B cell (primary cell): ENCODE measurements around the gene ARHGAP42. TPM values are rescaled to one million over a fixed set of nuclear protein-coding genes. Genes with fewer than 3 reads are reported as not detected.

Experiments used
- ATAC-seq: fragments of 200-7000 bp; cut with Tn5 transposase; one replicate; pipeline ENCODE4 v1.10.0; 2021; ENCODE audit warnings: low read depth, mild to moderate bottlenecking, moderate number of reproducible peaks, moderate library complexity
- CTCF ChIA-PET: fragments of 350-600 bp; sonication (Branson Sonifier 250); formaldehyde crosslinking; loops from one replicate; lab custom pipeline; 2021; ENCODE audit warnings: antibody characterized with exemption, inconsistent platforms; lab: Charles Lee
- POLR2A ChIA-PET: fragments of 350-600 bp; sonication (Branson Sonifier 250); formaldehyde crosslinking; loops from one replicate; lab custom pipeline; 2021; ENCODE audit warnings: antibody characterized with exemption; lab: Charles Lee
- DNase-seq: peaks from one replicate; pipeline ENCODE4 v3.0.0; 2013
- H2AFZ ChIP-seq: 2 replicates; pipeline ENCODE4 v1.6.1; 2012; ENCODE audit warnings: mild to moderate bottlenecking, low read depth, low read length; ENCODE audit not compliant: insufficient read depth, poor library complexity, severe bottlenecking
- H3K27ac ChIP-seq, 2 donors: 1 replicate in 1 of 2; 2 replicates in 1 of 2; pipeline ENCODE4 v1.5.1; 2012 to 2013; ENCODE audit warnings: low read length in 2 of 2, mild to moderate bottlenecking in 2 of 2, moderate library complexity in 1 of 2
- H3K27me3 ChIP-seq, 4 experiments: fragments of 200-600 bp in 1 of 4; sonication (generic) in 1 of 4; replicated peaks in 1 of 4; 1 replicate in 2 of 4; 2 replicates in 2 of 4; pipeline versions ENCODE4 v1.6.1 to v1.7.0; 2013 to 2016; ENCODE audit warnings: low read length in 3 of 4, mild to moderate bottlenecking in 2 of 4, mixed read lengths in 1 of 4, moderate library complexity in 1 of 4; ENCODE audit not compliant: insufficient read depth in 4 of 4, control insufficient read depth in 3 of 4; ENCODE audit errors: control extremely low read depth in 1 of 4
- H3K36me3 ChIP-seq, 2 experiments: replicated peaks in 1 of 2; 1 replicate in 1 of 2; 2 replicates in 1 of 2; pipeline versions ENCODE4 v1.6.1 to v1.7.1; 2013; ENCODE audit warnings: low read length in 1 of 2; ENCODE audit not compliant: insufficient read depth in 2 of 2, control insufficient read depth in 1 of 2; ENCODE audit errors: control extremely low read depth in 1 of 2, extremely low read depth in 1 of 2
- H3K4me1 ChIP-seq, 2 donors: fragments of 200-600 bp in 1 of 2; sonication (generic) in 1 of 2; 1 replicate in 1 of 2; 2 replicates in 1 of 2; pipeline versions ENCODE4 v1.5.1 to v1.6.1; 2013 to 2017; ENCODE audit warnings: low read length in 2 of 2; ENCODE audit not compliant: control insufficient read depth in 2 of 2, insufficient read depth in 2 of 2
- H3K4me2 ChIP-seq: replicated peaks from 2 replicates; pipeline ENCODE3; 2012; ENCODE audit warnings: mild to moderate bottlenecking, low read depth, low read length; ENCODE audit not compliant: poor library complexity, severe bottlenecking
- H3K4me3 ChIP-seq, 5 experiments: fragments of 200-600 bp in 1 of 5; sonication (generic) in 1 of 5; 1 replicate in 3 of 5; 2 replicates in 2 of 5; pipeline versions ENCODE4 v1.5.1 to v1.7.0; 2011 to 2016; ENCODE audit warnings: low read length in 4 of 5, mild to moderate bottlenecking in 4 of 5, low read depth in 2 of 5, control low read depth in 1 of 5, moderate library complexity in 1 of 5; ENCODE audit not compliant: insufficient read depth in 1 of 5; ENCODE audit errors: control extremely low read depth in 1 of 5, extremely low read depth in 1 of 5
- H3K79me2 ChIP-seq: fragments of 200-600 bp; sonication (generic); one replicate; pipeline ENCODE4 v1.6.0; 2016; ENCODE audit warnings: low read length; ENCODE audit not compliant: control insufficient read depth, insufficient read depth
- H3K9ac ChIP-seq: fragments of 200-600 bp; sonication (generic); 2 replicates; pipeline ENCODE4 v1.6.1; 2017; ENCODE audit warnings: mild to moderate bottlenecking, low read length, moderate library complexity
- H3K9me3 ChIP-seq, 3 donors: one replicate each; pipeline versions ENCODE4 v1.6.1 to v1.7.1; 2013; ENCODE audit warnings: low read length in 2 of 3; ENCODE audit not compliant: control insufficient read depth in 2 of 3, insufficient read depth in 1 of 3; ENCODE audit errors: control extremely low read depth in 1 of 3
- H4K20me1 ChIP-seq: 2 replicates; pipeline ENCODE4 v1.6.0; 2012; ENCODE audit warnings: mild to moderate bottlenecking, low read length; ENCODE audit not compliant: insufficient read depth, control insufficient read depth, poor library complexity, severe bottlenecking
- H3K27ac Mint-ChIP-seq: one replicate; pipeline ENCODE4 v1.8.0; 2021; ENCODE audit warnings: mixed read lengths
- H3K27me3 Mint-ChIP-seq: one replicate; pipeline ENCODE4 v1.8.0; 2021; ENCODE audit warnings: mixed read lengths
- H3K4me1 Mint-ChIP-seq: one replicate; pipeline ENCODE4 v1.8.0; 2021; ENCODE audit warnings: mixed read lengths
- H3K4me3 Mint-ChIP-seq: one replicate; pipeline ENCODE4 v1.8.0; 2021; ENCODE audit warnings: mixed read lengths
- H3K9me3 Mint-ChIP-seq: one replicate; pipeline ENCODE4 v1.8.0; 2022; ENCODE audit warnings: mixed read lengths; ENCODE audit not compliant: insufficient read depth
- EZH2 ChIP-seq: IDR thresholded peaks from 2 replicates; pipeline ENCODE4 v1.6.1; 2012; ENCODE audit warnings: borderline replicate concordance, low read depth, mild to moderate bottlenecking, moderate library complexity, low read length; ENCODE audit not compliant: insufficient read depth, poor library complexity, severe bottlenecking
- WGBS: methylation state at CpG from one replicate; pipeline ENCODE4 v1.1.5; 2013; ENCODE audit warnings: missing lambda C conversion rate; ENCODE audit not compliant: insufficient coverage; 5-methylcytosine and 5-hydroxymethylcytosine counted together
- intact Hi-C: fragments of 100-400 bp; cut with micrococcal nuclease; formaldehyde crosslinking; loops from one replicate; pipeline ENCODE4 v1.10.0; 2022
- polyA plus RNA-seq: library from polyadenylated mRNA; depleted of rRNA; stranded (reverse); fragments of >200 nt; gene quantifications from 2 replicates; pipeline ENCODE4 v1.2.3, GENCODE V29; 2012
- total RNA-seq, 2 donors: library from RNA; stranded (reverse); fragments of 120-200 nt in 1 of 2; gene quantifications; 1 replicate in 1 of 2; 2 replicates in 1 of 2; pipeline versions ENCODE4 v1.2.3 to v1.2.4, GENCODE V29; 2013 to 2022
- TF ChIP-seq, protein P1 (sequence below): fragments of 200-600 bp; IDR thresholded peaks from one replicate; pipeline ENCODE4 v1.8.0; 2022; ENCODE audit warnings: antibody characterized with exemption, mild to moderate bottlenecking

The ARHGAP42 gene
- total and polyA plus RNA-seq, 2 donors (not counting 1 experiment from before 2014, with no cell fraction given) = 3.8 to 4.9 TPM

DNA sequence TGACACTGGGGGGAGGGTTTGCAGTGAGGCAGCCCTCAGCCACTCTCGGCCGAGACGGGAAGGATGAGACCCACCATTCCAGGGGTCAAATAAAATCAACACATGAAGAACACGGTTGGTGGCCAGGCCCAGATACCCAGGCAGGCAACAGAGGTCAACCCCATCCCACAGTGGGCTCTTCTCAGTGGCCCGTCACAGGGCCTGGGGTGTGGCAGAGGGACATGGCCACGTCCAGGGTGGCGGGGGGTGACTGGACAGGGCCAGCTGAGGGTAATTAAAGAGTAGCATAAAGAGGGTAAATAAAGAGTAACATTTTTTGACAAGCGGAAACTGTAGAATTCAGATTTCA lies 188.4 kb downstream of the ARHGAP42 start:
- Histone ChIP-seq H3K27me3 (no peaks in the 10 kb centered on the region), H3K79me2 (no peaks in the 10 kb centered on the region), H3K36me3 (peaks cover 0 to 3% of the 10 kb centered on the region in 2 experiments), H3K27ac (no peak overlapping the region), H2AFZ (no peak overlapping the region), H3K4me2 (no peak overlapping the region), H4K20me1 (no peaks in the 10 kb centered on the region), H3K9ac (no peak overlapping the region), H3K4me1 (no peaks in the 10 kb centered on the region), H3K9me3 (no peaks in the 10 kb centered on the region), H3K4me3 (no peak overlapping the region)
- intact Hi-C loops = no loop called here
- WGBS = 96% methylated on average over 8 of the region's 8 CpGs
- ChIA-PET POLR2A (no interaction called here), CTCF (no interaction called here)
- H3K27ac Mint-ChIP-seq = no peak overlapping the region
- no peak for TF ChIP-seq EZH2
- TF ChIP-seq, protein P1, sequence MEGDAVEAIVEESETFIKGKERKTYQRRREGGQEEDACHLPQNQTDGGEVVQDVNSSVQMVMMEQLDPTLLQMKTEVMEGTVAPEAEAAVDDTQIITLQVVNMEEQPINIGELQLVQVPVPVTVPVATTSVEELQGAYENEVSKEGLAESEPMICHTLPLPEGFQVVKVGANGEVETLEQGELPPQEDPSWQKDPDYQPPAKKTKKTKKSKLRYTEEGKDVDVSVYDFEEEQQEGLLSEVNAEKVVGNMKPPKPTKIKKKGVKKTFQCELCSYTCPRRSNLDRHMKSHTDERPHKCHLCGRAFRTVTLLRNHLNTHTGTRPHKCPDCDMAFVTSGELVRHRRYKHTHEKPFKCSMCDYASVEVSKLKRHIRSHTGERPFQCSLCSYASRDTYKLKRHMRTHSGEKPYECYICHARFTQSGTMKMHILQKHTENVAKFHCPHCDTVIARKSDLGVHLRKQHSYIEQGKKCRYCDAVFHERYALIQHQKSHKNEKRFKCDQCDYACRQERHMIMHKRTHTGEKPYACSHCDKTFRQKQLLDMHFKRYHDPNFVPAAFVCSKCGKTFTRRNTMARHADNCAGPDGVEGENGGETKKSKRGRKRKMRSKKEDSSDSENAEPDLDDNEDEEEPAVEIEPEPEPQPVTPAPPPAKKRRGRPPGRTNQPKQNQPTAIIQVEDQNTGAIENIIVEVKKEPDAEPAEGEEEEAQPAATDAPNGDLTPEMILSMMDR = no peak
- H3K4me1 Mint-ChIP-seq = peaks cover 2% of the 10 kb centered on the region
- DNase-seq (no peak), ATAC-seq (no peak)
- H3K4me3 Mint-ChIP-seq = no peak overlapping the region
- H3K27me3 Mint-ChIP-seq = no peaks in the 10 kb centered on the region
- no peaks in the 10 kb centered on the region for H3K9me3 Mint-ChIP-seq

DNA sequence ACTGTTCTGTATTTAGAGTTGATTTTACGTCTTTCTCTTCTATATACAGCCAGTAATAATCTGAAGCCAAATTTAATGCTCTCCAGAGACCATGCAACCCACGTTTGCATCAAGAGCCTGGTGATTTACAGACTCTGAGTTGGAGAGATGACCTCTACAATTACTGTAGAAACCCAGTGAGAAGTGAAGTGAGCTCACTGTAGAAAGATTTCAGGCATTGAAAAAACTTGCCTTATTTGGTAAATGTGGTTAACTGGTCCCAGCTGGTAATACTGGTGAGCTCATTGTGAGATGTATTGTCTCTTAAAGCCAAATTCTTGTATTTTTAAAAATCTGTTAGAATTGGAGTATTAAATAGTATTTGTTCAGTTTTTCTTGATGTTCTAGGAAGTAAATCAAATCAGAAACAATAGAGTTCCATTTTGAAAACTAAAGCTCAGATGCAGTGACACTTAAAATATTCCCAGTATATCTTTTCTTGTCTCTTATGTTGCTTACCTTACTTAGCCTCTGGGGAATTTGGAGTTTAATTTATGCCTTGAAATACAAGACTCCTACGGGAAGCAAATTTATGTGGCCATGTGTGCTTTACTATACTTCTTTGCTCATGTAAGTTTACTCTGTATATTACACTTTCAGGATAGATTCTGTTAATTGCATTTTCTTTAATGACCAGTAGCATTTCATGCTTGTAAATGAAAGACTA lies 189.9 kb downstream of the ARHGAP42 start:
- Histone ChIP-seq H3K4me3 (no peak overlapping the region), H2AFZ (no peak overlapping the region), H3K27me3 (no peaks in the 10 kb centered on the region), H3K79me2 (no peaks in the 10 kb centered on the region), H3K27ac (no peak overlapping the region), H3K4me2 (no peak overlapping the region), H4K20me1 (no peaks in the 10 kb centered on the region), H3K4me1 (no peaks in the 10 kb centered on the region), H3K9me3 (no peaks in the 10 kb centered on the region), H3K36me3 (peaks cover 0 to 3% of the 10 kb centered on the region in 2 experiments), H3K9ac (no peak overlapping the region)
- peaks cover 2% of the 10 kb centered on the region for H3K4me1 Mint-ChIP-seq
- no peak for DNase-seq
- H3K27me3 Mint-ChIP-seq = no peaks in the 10 kb centered on the region
- no peak overlapping the region for H3K27ac Mint-ChIP-seq
- CTCF ChIA-PET = interaction anchor here (1.3 kb wide), 1 partner anchor 49 kb away, joined by 3 read pairs; no protein-coding TSS in a partner anchor
- intact Hi-C loops = no loop called here
- no peaks in the 10 kb centered on the region for H3K9me3 Mint-ChIP-seq
- POLR2A ChIA-PET = no interaction called here
- WGBS = no CpG with 5 or more reads among the region's 3 CpGs
- no peak for TF ChIP-seq EZH2
- TF ChIP-seq, protein P1 = no peak
- H3K4me3 Mint-ChIP-seq = no peak overlapping the region
- no peak for ATAC-seq
